Skeletal muscle satellite cell (primary cell): Measurements from ENCODE around the gene SLC38A4.
"Not testable (repeated sequence)": the region's sequence is repeated elsewhere in the genome, so short reads cannot be mapped to it uniquely, and the experiment has no call there.

ENCODE experiments used
- H3K27me3 ChIP-seq: 2 replicates; pipeline ENCODE4 v1.7.0; 2013; ENCODE audit warnings: low read length; ENCODE audit not compliant: control insufficient read depth, insufficient read depth
- H3K36me3 ChIP-seq: 2 replicates; pipeline ENCODE4 v1.7.0; 2013; ENCODE audit warnings: mild to moderate bottlenecking, control low read depth, low read length; ENCODE audit not compliant: insufficient read depth
- H3K4me1 ChIP-seq: 2 replicates; pipeline ENCODE4 v1.7.0; 2013; ENCODE audit warnings: low read length; ENCODE audit not compliant: control insufficient read depth, insufficient read depth
- H3K4me2 ChIP-seq: 2 replicates; pipeline ENCODE4 v1.7.0; 2013; ENCODE audit warnings: mild to moderate bottlenecking, low read length
- H3K4me3 ChIP-seq: 2 replicates; pipeline ENCODE4 v1.7.0; 2013; ENCODE audit warnings: low read length
- H3K9ac ChIP-seq: 2 replicates; pipeline ENCODE4 v1.7.0; 2013; ENCODE audit warnings: mild to moderate bottlenecking, low read depth, low read length, moderate library complexity
- H3K9me3 ChIP-seq: replicated peaks from 2 replicates; pipeline ENCODE4 v1.7.0; 2013; ENCODE audit warnings: mild to moderate bottlenecking, control low read depth, low read length

SLC38A4 gene

GRCh38 chr12:46742271-46742670, 83.5 kb downstream of the SLC38A4 start:
- not testable (repeated sequence) for H3K9me3 ChIP-seq, H3K9ac ChIP-seq, H3K4me1 ChIP-seq, H3K4me3 ChIP-seq, H3K27me3 ChIP-seq, H3K4me2 ChIP-seq, H3K36me3 ChIP-seq

DNA sequence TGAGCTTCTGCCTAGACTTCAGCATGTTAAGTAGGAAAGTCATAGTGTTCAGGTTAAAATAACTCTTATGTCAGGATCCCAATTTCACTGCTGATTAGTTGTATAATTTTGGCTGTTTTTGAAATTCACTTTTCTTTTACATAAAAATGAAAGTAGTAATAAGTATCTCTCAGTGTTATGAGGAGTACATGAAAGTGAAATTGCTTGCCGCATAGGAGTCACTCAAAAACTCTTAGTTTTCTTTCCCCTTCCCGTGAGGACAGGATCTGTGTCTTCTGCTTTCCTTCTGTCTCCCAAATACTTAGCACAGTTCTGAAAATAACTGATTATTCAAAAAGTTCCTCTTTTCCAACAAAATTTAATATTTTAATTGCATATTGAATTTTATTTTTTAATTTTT, 100.5 kb downstream of the SLC38A4 start:
- Histone ChIP-seq H3K36me3 (no peaks in the 10 kb centered on the region), H3K4me1 (peaks cover 5% of the 10 kb centered on the region), H3K4me2 (no peak overlapping the region), H3K9me3 (no peaks in the 10 kb centered on the region), H3K9ac (no peak overlapping the region), H3K27me3 (no peaks in the 10 kb centered on the region), H3K4me3 (no peak overlapping the region)

DNA sequence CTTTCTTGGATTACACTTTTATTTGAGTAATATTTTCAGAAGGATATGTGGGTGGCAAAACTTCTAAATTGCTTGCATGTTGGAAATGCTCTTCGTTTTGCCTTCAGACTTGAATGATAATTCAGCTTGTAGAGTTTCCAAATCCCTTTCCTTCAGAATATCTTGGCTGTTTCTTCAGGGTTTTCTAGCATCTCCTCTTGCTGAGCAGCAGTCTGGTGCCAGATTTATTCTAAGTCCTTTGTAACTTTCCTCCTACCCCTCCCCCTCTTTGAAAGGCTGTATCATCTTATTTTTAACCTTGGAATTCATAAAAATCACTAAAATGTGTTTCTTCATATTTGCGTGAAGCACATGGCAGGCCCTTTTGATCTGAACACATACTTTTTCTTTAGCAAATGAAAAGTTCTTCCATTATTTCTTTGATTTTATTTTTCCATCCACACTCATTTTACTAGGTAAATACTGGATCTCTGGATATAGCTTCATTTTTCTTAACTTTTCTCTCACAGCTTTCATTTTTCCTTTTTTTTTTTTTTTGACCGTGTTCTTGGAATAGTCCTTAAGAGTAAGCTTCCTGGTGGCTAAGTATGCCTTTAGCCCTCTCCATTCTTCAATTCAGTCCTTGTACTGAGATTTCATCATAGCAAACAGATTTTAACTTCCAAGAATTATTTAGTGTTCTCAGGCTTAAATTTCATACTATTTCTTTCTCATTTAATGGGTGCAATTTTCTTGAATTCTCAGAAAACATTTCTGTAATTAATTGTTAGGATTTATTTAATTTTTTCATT, 102.0 kb downstream of the SLC38A4 start:
- no peaks in the 10 kb centered on the region for H3K27me3 ChIP-seq
- H3K9ac ChIP-seq = no peak overlapping the region
- no peak overlapping the region for H3K4me2 ChIP-seq
- H3K4me1 ChIP-seq = peaks cover 5% of the 10 kb centered on the region
- no peaks in the 10 kb centered on the region for H3K36me3 ChIP-seq
- no peaks in the 10 kb centered on the region for H3K9me3 ChIP-seq
- no peak overlapping the region for H3K4me3 ChIP-seq

DNA sequence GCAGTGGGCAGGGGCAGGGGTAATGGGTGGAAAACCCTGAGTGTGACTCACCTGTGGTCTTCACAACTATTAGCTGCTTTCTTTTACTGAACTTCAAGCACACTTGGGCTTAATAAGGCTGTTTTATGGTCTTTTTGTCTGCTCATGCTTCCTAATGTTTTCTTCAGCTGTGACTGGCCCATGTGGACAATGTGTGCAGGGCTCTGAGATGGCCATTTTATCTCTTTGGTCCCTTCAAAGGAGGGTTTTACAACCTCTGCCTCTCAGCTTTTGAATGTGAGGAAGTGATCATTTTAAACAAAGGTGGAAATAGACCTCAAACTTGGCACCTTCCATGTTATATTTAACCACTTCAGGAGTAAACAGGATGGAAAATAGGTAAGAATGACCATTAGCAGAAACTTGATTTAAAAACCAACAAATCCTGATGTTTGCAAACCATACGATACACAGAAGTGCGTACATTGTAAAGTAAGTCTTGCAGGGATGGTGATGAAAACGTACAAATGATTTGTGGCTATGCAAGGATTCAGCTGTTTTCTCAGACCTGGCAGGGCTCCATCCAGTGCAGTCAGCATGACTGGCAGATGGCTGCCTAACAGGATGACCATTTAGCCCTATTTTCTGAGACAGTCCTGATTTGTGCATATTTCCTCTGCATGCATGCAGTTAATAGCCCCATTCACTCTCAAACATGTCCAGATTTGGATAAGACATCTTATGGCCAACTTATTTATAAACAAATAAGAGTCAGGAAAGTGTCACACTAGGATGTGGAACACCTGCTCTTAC, 103.2 kb downstream of the SLC38A4 start:
- Histone ChIP-seq H3K9ac (no peak overlapping the region), H3K9me3 (no peaks in the 10 kb centered on the region), H3K36me3 (no peaks in the 10 kb centered on the region), H3K4me2 (no peak overlapping the region), H3K4me1 (peaks cover 5% of the 10 kb centered on the region), H3K27me3 (no peaks in the 10 kb centered on the region), H3K4me3 (no peak overlapping the region)

DNA sequence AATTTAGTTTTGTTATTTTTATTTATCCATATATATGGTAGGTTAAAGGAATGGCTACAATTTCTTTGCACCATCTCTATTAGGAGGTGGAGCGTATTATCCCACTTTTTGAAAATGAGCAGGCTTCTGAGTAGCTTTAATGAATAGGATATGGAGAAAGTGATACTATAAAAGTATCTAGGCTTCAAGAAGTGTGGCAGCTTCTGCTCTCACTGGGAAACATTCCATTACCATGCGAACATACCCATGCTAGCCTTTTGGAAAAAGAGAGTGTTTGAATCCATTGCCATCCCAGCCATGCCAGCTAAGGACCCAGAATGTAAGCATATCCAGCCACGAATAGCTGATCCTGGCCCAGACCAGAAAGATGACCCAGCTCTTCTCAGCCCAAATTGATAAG, 107.3 kb downstream of the SLC38A4 start:
- Histone ChIP-seq H3K4me2 (no peak overlapping the region), H3K9ac (no peak overlapping the region), H3K4me3 (no peak overlapping the region), H3K36me3 (no peaks in the 10 kb centered on the region), H3K27me3 (no peaks in the 10 kb centered on the region), H3K4me1 (peaks cover 5% of the 10 kb centered on the region), H3K9me3 (no peaks in the 10 kb centered on the region)

DNA sequence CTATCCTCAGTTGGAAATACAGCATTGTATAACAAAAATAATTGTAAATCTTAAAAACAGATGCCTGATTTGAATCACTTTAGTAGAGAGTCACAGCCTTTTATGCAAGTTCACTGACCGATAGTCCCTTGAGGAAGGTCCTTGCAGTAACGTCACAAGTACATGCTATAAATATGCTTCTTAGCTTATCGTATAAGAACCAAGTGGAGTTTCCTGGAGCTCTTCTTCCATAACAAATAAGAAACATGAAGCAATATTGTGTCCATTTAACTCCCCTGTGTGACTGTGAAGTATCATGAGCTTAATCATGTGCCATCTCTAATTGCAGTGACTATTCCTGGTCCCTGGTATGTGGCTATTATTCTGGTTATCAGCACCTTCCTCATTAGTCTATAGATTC, 107.9 kb downstream of the SLC38A4 start:
- Histone ChIP-seq H3K27me3 (no peaks in the 10 kb centered on the region), H3K36me3 (no peaks in the 10 kb centered on the region), H3K4me1 (peaks cover 5% of the 10 kb centered on the region), H3K4me2 (no peak overlapping the region), H3K9me3 (no peaks in the 10 kb centered on the region), H3K4me3 (no peak overlapping the region), H3K9ac (no peak overlapping the region)

DNA sequence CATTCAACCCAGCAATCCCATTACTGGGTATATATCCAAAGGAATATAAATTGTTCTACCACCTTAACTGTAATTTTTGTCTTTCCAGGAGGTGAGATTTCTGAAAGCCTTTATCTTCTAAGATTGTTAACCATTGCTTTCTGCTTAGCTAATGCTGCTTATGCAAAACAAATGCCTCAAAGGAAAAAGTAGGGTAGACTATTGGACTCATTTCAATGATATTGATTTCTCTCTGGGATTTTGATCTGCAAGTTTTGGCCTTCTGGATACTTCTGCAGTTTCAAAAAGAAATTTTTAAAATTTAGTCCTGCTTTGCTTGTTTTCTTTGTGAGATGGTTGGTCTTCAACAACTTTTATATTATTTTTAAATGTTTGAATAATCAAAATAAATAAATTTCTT, 108.6 kb downstream of the SLC38A4 start:
- Histone ChIP-seq H3K4me2 (no peak overlapping the region), H3K36me3 (no peaks in the 10 kb centered on the region), H3K4me3 (no peak overlapping the region), H3K9ac (no peak overlapping the region), H3K27me3 (no peaks in the 10 kb centered on the region), H3K4me1 (no peaks in the 10 kb centered on the region), H3K9me3 (no peaks in the 10 kb centered on the region)
